ENCODE measurements around the gene ACSL1.

GRCh38 chr4:184826691-184827270 is 1.0 kb upstream of the ACSL1 start:
- TF ChIP-seq EZH2phosphoT487 (IDR thresholded peaks at IDR 0.05; ENCODE audit: insufficient read depth, low read depth) (no peak), EZH2 (IDR thresholded peaks at IDR 0.05; ENCODE audit: insufficient read depth, poor library complexity, severe bottlenecking) (no peak)
